ENCODE results near the gene TRPT1.

Gene TRPT1

GRCh38 chr11:64225608-64226506, at the start of gene TRPT1, which contains the start of gene NUDT22:
TSS of gene TRPT1 (minus strand) at chr11:64226186. CDS start at chr11:64225860, 326 bp downstream.
TSS of gene NUDT22 (plus strand) at chr11:64226274. CDS start at chr11:64226653, 379 bp downstream.
- peak; percentile 41 for DNase-seq

GRCh38 chr11:64275031-64275800, 49.2 kb upstream of the TRPT1 start:
- no peak for DNase-seq

GRCh38 chr11:64269540-64270220, 43.7 kb upstream of the TRPT1 start:
- peak; percentile 96 for DNase-seq

- no peak for DNase-seq
These were observed 43.0 kb upstream of the TRPT1 start for GRCh38 chr11:64268893-64269539.

GRCh38 chr11:64268025-64268892, 42.3 kb upstream of the TRPT1 start:
- no peak for DNase-seq

GRCh38 chr11:64267207-64267945, 41.4 kb upstream of the TRPT1 start:
- DNase-seq = no peak

GRCh38 chr11:64266339-64266738, 40.4 kb upstream of the TRPT1 start:
- DNase-seq = no peak

- DNase-seq = no peak
These were observed 39.5 kb upstream of the TRPT1 start for GRCh38 chr11:64265176-64266160.

GRCh38 chr11:64264371-64264852, 38.4 kb upstream of the TRPT1 start:
- DNase-seq = no peak

- no peak for DNase-seq
These were observed 37.9 kb upstream of the TRPT1 start for GRCh38 chr11:64263947-64264317.

- DNase-seq = no peak
These were observed 37.3 kb upstream of the TRPT1 start for GRCh38 chr11:64263021-64263946.

GRCh38 chr11:64262271-64263002, 36.5 kb upstream of the TRPT1 start:
- DNase-seq = no peak

- DNase-seq = no peak
These were observed 35.6 kb upstream of the TRPT1 start for GRCh38 chr11:64261556-64262080.

GRCh38 chr11:64260147-64260708, 34.2 kb upstream of the TRPT1 start:
- no peak for DNase-seq

GRCh38 chr11:64259533-64260067, 33.6 kb upstream of the TRPT1 start:
- DNase-seq = no peak

- DNase-seq = no peak
These were observed 33.1 kb upstream of the TRPT1 start for GRCh38 chr11:64258946-64259532.
